Frontal cortex (tissue), 4 donors: Measurements from ENCODE around the gene BIN1. TPM values are rescaled to one million over a fixed set of nuclear protein-coding genes. Genes with fewer than 3 reads are reported as not detected.

ENCODE experiments used
- DNase-seq, 2 donors: peaks; one replicate each; pipeline ENCODE4 v3.0.0; 2012; ENCODE audit warnings: low spot score in 2 of 2
- FAIRE-seq: peaks from 2 replicates; lab custom pipeline; 2012; peaks lifted over from hg19 to GRCh38; lab: Jason Lieb, UNC
- total RNA-seq: library from RNA; depleted of rRNA; stranded (reverse); fragments of >200 nt; gene quantifications from one replicate; pipeline ENCODE4 v1.2.3, GENCODE V29; 2014
- donor health status: control.
- donor health status: control.
- donor health status: control.

Gene BIN1, protein sequence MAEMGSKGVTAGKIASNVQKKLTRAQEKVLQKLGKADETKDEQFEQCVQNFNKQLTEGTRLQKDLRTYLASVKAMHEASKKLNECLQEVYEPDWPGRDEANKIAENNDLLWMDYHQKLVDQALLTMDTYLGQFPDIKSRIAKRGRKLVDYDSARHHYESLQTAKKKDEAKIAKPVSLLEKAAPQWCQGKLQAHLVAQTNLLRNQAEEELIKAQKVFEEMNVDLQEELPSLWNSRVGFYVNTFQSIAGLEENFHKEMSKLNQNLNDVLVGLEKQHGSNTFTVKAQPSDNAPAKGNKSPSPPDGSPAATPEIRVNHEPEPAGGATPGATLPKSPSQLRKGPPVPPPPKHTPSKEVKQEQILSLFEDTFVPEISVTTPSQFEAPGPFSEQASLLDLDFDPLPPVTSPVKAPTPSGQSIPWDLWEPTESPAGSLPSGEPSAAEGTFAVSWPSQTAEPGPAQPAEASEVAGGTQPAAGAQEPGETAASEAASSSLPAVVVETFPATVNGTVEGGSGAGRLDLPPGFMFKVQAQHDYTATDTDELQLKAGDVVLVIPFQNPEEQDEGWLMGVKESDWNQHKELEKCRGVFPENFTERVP
- total RNA-seq, result 57.5 TPM

GRCh38 chr2:127106991-127107621, at the start of gene BIN1:
BIN1 (minus strand) TSS chr2:127107154; CDS start chr2:127106943, 211 bp downstream.
- peak; percentile 92 to 95 for DNase-seq
- FAIRE-seq, result no peak

DNA sequence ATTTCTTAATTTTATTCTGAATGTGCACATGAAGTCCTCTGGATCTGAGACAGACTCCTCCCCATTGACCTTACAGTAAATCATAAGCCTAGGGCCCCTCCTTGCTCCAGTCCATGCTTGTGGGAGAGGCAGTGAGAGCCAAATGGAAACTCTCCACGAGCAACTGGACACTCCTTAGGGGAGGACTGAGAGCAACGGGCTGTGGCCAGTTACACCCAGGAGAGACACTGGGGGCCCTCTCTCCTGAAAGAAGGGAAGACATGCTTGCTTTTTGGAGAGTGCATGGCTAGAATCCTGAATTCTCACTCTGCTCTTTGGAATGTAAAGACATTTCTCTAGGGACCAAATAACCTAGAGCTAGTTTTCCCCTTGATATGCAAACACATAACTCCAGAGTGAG, 49.0 kb upstream of the BIN1 start:
- DNase-seq (no peak), FAIRE-seq (no peak)

DNA sequence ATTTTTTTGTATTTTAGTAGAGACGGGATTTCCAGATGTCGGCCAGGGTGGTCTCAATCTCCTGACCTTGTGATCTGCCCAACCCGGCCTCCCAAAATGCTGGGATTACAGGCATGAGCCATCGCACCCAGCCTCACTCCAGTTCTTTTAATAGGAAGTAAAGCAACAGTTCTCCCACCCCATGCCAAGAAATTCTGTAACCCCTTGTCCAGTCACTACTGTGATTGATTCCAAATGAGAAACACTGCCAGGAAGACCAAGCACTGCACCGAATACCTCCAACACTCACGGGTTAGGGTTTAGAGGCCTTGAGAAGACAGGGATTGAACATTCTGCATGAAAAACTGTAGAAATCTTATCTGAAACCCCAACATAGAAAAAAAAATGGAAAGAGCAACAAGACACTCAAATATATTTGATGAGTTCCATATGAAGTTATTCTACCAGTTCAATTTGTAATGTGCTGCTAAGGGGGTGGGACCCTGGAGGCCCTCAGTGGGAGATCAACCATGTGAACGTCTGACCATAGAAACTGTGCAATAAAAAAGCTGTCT, 48.2 kb upstream of the BIN1 start:
- FAIRE-seq (no peak), DNase-seq (no peak)

- FAIRE-seq (no peak), DNase-seq (no peak)
Observed at GRCh38 chr2:127154396-127154795, 47.4 kb upstream of the BIN1 start.

DNA sequence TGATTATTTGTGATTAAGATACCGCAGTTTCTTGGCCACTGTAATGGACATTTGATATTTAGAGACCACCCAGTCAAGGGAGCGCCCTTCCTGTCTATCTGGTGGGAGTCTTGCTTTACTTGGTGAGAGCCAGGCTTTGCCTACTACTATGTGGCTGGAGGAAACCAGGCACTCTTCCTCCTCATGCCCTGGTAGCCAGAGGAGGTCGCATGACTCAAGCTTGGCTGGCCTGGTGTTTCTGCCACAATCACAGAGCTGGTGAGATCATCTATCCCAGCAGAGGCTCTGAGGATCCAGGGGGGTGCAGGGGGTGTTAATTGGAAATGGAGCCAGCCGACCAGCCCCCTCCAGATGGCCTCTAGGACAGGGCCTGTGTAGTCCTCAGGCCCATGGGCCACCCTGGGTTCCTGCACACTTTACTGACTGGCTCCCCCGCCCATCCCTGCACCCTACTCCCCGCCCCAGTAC, 46.8 kb upstream of the BIN1 start:
- no peak for DNase-seq
- no peak for FAIRE-seq

DNA sequence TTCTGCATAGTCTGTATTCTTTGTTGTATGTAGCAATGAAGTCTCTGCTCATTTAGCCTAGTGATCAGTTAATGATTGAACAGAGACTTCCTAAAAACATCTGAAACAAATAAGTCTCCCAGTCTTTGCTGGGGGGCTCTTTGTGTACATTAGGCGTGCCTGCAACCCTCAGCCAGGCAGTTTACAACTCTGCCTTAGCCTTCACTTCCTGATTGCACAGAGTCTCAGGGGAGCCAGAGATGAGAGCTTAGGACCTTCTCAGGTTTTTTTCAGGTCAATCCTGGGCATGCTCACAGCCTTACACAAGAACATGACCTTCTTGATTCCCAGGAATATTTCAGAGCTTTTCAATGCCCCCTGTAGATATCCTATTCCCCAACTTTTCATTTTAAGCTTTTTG, 44.0 kb upstream of the BIN1 start:
- DNase-seq (no peak), FAIRE-seq (no peak)

DNA sequence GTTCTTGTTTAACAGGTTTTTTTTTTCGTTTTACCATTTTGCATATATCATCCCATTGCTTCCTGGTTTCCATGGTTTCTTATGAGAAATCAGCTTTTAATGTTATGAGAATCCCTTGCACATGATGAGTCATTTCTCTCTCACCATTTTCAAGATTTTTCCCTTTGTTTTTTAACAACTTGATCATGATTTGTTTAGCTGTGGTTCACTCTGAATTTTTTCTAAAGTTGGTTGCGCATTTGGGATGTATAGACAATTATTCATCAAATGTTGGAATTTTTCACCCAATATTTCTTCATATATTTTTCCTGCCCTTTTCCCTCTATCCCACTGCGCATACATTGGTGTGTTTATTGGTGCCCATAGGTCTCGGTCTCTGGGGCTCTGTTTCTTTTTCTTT, 42.4 kb upstream of the BIN1 start:
- no peak for FAIRE-seq

DNA sequence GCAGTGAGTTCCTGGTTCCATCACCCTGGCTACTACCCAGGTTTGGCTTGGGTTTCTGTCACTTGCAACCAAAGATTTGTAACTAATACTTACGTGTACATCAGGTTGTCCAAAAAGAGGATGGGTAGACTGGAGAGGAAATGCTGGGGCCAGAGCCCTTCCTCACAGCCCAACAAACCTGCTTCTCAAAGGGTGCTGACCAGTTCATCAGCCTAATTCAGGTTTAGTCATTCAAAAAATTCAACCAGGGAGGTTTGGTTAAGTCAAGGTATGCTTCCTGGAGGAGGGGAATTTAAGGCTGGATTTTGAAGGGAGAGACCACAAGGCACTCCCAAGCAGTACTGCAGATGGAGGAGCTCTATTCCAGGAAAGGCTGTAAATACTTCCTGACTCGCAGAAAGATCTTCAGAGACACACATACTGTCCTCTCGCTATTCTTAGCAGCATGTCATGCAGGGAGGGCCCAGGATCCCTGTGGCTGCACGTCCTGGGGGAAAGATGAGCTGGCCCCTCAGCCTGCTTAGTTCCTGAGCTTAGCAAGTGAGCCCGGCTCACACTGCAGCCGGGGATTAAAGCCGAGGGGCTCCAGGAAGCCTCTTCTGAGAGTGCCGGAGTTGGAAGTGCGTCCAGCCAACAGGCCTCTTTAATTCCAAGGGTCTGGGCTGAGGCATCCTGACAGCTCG, 40.0 kb upstream of the BIN1 start:
- DNase-seq (no peak), FAIRE-seq (no peak)

More for the DNA sequence above, 42.4 kb upstream of the BIN1 start:
- no peak for DNase-seq

DNA sequence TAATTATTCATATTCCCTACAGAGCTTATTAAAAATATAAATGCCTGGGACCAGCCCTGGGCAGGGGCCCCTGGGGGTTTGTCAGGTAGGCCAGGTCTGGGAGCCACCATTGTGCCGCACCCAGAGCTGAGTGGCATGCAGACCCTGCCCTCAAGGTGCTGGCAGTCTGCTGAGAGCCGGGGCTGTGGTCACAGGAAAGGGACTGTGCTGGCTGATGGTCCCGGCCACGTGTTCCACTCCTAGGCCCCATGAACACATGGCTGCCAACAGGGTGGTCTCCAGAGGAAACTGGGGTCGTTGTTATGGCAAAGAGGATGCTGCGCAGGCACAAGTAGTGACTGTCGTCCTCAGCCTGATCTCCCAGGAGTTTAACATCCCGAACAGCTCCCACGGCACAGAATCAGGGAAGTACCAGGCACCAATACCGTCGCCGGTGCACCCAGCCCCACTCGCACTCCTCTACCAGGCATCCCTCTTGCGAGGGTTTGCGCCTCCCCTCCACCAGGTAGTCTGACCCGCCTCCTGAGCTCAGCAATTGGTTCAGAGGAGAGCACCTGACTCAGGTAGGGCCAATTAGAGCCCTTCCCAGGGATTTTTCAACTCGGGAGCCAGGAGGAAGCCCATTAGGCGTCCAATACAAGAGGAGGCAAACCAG, 39.2 kb upstream of the BIN1 start:
- no peak for FAIRE-seq
- no peak for DNase-seq

DNA sequence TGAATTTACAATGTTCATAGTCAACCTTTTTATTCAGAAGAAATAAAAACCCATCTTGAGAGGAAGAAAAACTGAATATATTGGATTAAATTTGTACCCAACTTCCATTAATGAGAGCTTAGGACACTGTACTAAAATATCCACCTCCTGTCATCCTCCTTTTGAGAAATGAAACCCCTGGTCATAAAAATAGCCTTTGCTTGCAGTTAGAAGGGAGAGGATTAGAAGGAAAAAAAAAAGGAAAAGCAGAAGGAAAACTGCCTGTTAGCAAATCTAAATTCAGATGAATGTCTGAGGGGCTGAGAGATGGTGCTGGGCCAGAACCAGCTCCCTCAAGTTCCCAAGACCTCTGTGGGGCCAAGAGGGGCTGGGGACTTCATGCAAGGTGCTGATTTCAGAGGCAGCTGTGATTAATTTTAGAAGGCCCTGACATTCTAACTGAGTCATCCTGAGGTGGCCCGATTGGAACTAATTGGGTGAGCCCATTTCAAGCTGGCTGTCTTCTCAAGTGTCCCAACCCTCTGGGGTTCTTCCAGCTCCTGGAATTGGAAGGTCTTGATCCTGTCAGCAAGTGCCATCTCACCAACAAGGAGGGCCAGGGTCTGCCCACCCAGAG, 38.4 kb upstream of the BIN1 start:
- FAIRE-seq, result no peak
- DNase-seq, result no peak

- DNase-seq, result peak; percentile 49 to 62
- FAIRE-seq, result peak; percentile 57
Observed at GRCh38 chr2:127143841-127144782, 37.2 kb upstream of the BIN1 start.

GRCh38 chr2:127142663-127143630, 36.0 kb upstream of the BIN1 start:
- DNase-seq (no peak), FAIRE-seq (no peak)

- FAIRE-seq, result no peak
Observed at GRCh38 chr2:127140538-127140937, 33.6 kb upstream of the BIN1 start.

GRCh38 chr2:127139766-127140165, 32.8 kb upstream of the BIN1 start:
- no peak for DNase-seq
- FAIRE-seq, result no peak

More at GRCh38 chr2:127140538-127140937, 33.6 kb upstream of the BIN1 start:
- no peak for DNase-seq

DNA sequence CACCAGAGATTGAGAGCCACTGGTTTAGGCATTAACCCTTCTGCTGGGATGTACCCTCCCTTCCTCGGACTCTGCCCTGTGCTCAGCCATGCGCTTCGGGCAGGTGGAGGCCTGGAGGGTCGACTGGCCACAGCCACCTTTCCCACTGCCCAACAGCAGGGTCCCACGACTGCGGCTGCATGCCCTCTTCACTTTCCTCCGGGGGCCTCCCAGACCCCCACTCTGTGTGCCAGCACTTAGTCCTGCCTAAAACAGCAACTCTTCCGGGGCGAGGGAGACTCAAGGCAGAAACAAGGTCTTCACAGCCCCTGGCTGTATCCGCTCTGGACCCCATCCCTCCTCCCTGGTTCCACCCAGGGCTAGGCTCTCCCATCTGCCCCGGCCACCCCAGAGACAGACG, 31.3 kb upstream of the BIN1 start:
- FAIRE-seq, result no peak

DNA sequence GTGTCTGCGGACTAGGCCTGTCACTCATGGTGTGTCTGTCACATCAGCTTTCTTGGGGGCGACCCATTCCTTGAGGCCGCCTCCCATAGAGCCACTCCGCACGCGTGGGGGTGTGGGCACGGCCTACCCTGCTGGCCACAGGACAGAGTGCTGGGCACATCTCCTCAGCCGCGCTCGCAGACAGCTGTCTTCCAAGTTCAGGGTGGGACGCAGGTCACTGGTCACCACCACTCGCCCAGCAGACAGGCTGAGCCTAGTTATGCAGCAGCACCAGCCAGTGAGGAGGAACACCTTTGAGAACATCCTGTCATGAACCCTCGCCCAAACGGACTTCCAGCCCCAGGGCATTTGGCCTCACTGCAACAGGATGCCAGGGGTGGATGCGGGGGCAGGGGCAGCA, 30.8 kb upstream of the BIN1 start:
- DNase-seq (no peak), FAIRE-seq (no peak)

More for the DNA sequence above, 31.3 kb upstream of the BIN1 start:
- no peak for DNase-seq

DNA sequence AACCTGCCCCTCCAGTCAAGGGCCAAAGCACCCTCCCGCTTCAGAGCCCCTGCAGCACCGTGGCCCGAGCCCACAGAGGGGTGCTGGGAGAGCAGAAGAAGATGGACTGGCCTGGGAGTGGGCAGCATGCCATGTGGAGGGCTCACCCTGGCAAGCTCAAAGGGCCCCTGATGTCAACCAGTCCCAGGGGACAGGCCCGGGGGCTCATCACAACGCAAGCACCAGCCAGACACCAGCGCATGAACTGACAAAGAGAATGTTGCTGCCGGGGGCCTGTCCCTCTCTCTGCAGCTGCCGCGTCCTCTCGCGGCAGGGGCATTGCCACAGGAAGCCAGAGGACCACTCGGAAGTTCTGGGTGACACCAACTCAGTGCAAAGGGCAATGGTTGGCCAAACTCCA, 30.3 kb upstream of the BIN1 start:
- FAIRE-seq (no peak), DNase-seq (no peak)
